Smooth muscle cell (in vitro differentiated cells): ENCODE data around the gene LPIN3. TPM values are rescaled to one million over a fixed set of nuclear protein-coding genes. Genes with fewer than 3 reads are reported as not detected.

ENCODE experiments used
- DNase-seq: peaks from one replicate; lab custom pipeline; 2025; ENCODE audit not compliant: unreplicated experiment; lab: John Stamatoyannopoulos, UW
- H2AFZ ChIP-seq: fragments of 200-600 bp; sonication (generic); 2 replicates; pipeline ENCODE4 v1.6.0; 2016; ENCODE audit warnings: antibody characterized with exemption, low read depth, mild to moderate bottlenecking
- H3F3A ChIP-seq: fragments of 200-600 bp; sonication (generic); 2 replicates; pipeline ENCODE4 v1.6.0; 2017; ENCODE audit warnings: antibody characterized with exemption, low read depth
- H3K27ac ChIP-seq: fragments of 200-600 bp; sonication (generic); 2 replicates; pipeline ENCODE4 v1.5.1; 2016; ENCODE audit warnings: low read depth, mild to moderate bottlenecking
- H3K27me3 ChIP-seq: fragments of 200-600 bp; sonication (generic); 2 replicates; pipeline ENCODE4 v1.6.1; 2016; ENCODE audit warnings: low read depth, mild to moderate bottlenecking
- H3K36me3 ChIP-seq: fragments of 200-600 bp; sonication (generic); 2 replicates; pipeline ENCODE4 v1.5.1; 2016; ENCODE audit warnings: low read depth
- H3K4me1 ChIP-seq: fragments of 200-600 bp; sonication (generic); 2 replicates; pipeline ENCODE4 v1.5.1; 2016; ENCODE audit warnings: low read depth
- H3K4me2 ChIP-seq: fragments of 200-600 bp; sonication (generic); 2 replicates; pipeline ENCODE4 v1.6.0; 2016; ENCODE audit warnings: mild to moderate bottlenecking
- H3K4me3 ChIP-seq: fragments of 200-600 bp; sonication (generic); 2 replicates; pipeline ENCODE4 v1.5.1; 2016; ENCODE audit warnings: mild to moderate bottlenecking
- H3K79me2 ChIP-seq: fragments of 200-600 bp; sonication (generic); 2 replicates; pipeline ENCODE4 v1.6.0; 2016; ENCODE audit warnings: low read depth, mild to moderate bottlenecking
- H3K9ac ChIP-seq: fragments of 200-600 bp; sonication (generic); 2 replicates; pipeline ENCODE4 v1.6.0; 2016; ENCODE audit warnings: low read depth
- H3K9me3 ChIP-seq: fragments of 200-600 bp; sonication (generic); replicated peaks from 2 replicates; pipeline ENCODE4 v1.5.1; 2016; ENCODE audit warnings: low read depth
- H4K20me1 ChIP-seq: fragments of 200-600 bp; sonication (generic); 2 replicates; pipeline ENCODE4 v1.6.0; 2016; ENCODE audit warnings: low read depth
- CTCF ChIP-seq: fragments of 200-600 bp; sonication (generic); IDR thresholded peaks from 2 replicates; pipeline ENCODE4 v1.5.1; 2017; ENCODE audit warnings: borderline replicate concordance, mild to moderate bottlenecking, antibody characterized with exemption; ENCODE audit not compliant: insufficient read depth, poor library complexity, severe bottlenecking
- WGBS: methylation state at CpG from one replicate; pipeline ENCODE4 v1.1.7; 2016; ENCODE audit warnings: low lambda C conversion rate; 5-methylcytosine and 5-hydroxymethylcytosine counted together
- polyA plus RNA-seq: library from polyadenylated mRNA; unstranded; fragments of >200 nt; fragmentation: Nextera tagmentation; extraction: Ambion mirVana; gene quantifications from 2 replicates; pipeline ENCODE4 v1.2.1, GENCODE V29; 2016
- total RNA-seq: library from RNA; depleted of rRNA; stranded (reverse); fragments of >200 nt; gene quantifications from 2 replicates; pipeline ENCODE4 v1.2.3, GENCODE V29; 2014

LPIN3 gene
- total and polyA plus RNA-seq, 2 experiments from 2014 or later: 6.9 to 12.5 TPM

GRCh38 chr20:41364967-41365765 is 24.5 kb downstream of the LPIN3 start:
- Histone ChIP-seq H3K36me3 (no peaks in the 10 kb centered on the region), H3K9me3 (no peaks in the 10 kb centered on the region), H3K79me2 (no peaks in the 10 kb centered on the region), H4K20me1 (no peaks in the 10 kb centered on the region), H3K4me3 (peak overlapping the region; percentile 38), H3K27me3 (peaks cover 39% of the 10 kb centered on the region), H2AFZ (no peak overlapping the region), H3K4me1 (peaks cover 6% of the 10 kb centered on the region), H3K27ac (no peak overlapping the region), H3K9ac (no peak overlapping the region), H3K4me2 (peak overlapping the region; percentile 84), H3F3A (no peaks in the 10 kb centered on the region)
- WGBS: 92% methylated on average over 19 of the region's 19 CpGs
- TF ChIP-seq CTCF: no peak
- no peak for DNase-seq

- Histone ChIP-seq H3K9ac (no peak overlapping the region), H3F3A (no peaks in the 10 kb centered on the region), H2AFZ (no peak overlapping the region), H3K4me1 (peaks cover 6% of the 10 kb centered on the region), H3K36me3 (no peaks in the 10 kb centered on the region), H3K4me3 (peak overlapping the region; percentile 38), H3K27ac (no peak overlapping the region), H3K4me2 (peak overlapping the region; percentile 84), H4K20me1 (no peaks in the 10 kb centered on the region), H3K27me3 (peaks cover 39% of the 10 kb centered on the region), H3K79me2 (no peaks in the 10 kb centered on the region), H3K9me3 (no peaks in the 10 kb centered on the region)
- 18% methylated on average over 28 of the region's 76 CpGs for WGBS
- TF ChIP-seq CTCF: no peak
- DNase-seq: no peak
Measured at GRCh38 chr20:41365777-41366545, 25.3 kb downstream of the LPIN3 start.

- Histone ChIP-seq H3K36me3 (no peaks in the 10 kb centered on the region), H3K27ac (no peak within 1 kb of the TSS), H3K4me2 (peak within 1 kb of the TSS; percentile 86), H3K4me1 (peaks cover 6% of the 10 kb centered on the region), H3K79me2 (no peaks in the 10 kb centered on the region), H2AFZ (no peak within 1 kb of the TSS), H3K27me3 (peaks cover 39% of the 10 kb centered on the region), H4K20me1 (no peaks in the 10 kb centered on the region), H3F3A (no peaks in the 10 kb centered on the region), H3K9ac (no peak within 1 kb of the TSS), H3K9me3 (no peaks in the 10 kb centered on the region), H3K4me3 (peak within 1 kb of the TSS; percentile 46)
- 14% methylated on average over 37 of the region's 93 CpGs for WGBS
- no peak for TF ChIP-seq CTCF
- no peak for DNase-seq
Measured at GRCh38 chr20:41366546-41367392, 26.1 kb downstream of the LPIN3 start, which contains the start of gene EMILIN3. Gene EMILIN3, minus strand, starts transcription at chr20:41366818. Its CDS starts 184 bp downstream, at chr20:41366634.
